Lower leg skin (tissue), 4 donors: ENCODE data around the gene SLC34A1. TPM values are rescaled to one million over a fixed set of nuclear protein-coding genes. Genes with fewer than 3 reads are reported as not detected.
"Not testable (repeated sequence)": the region's sequence is repeated elsewhere in the genome, so short reads cannot be mapped to it uniquely, and the experiment has no call there.

Experiments used
- DNase-seq, 2 donors: peaks; one replicate each; pipeline ENCODE4 v3.0.0-alpha.2; 2019; ENCODE audit warnings: low spot score in 2 of 2
- H3K4me3 ChIP-seq: fragments of 200-600 bp; sonication (generic); 2 replicates; pipeline ENCODE4 v1.5.1; 2017; ENCODE audit warnings: mild to moderate bottlenecking, low read depth; ENCODE audit not compliant: poor library complexity, severe bottlenecking
- POLR2A ChIP-seq, 2 donors: fragments of 450-650 bp; IDR thresholded peaks; one replicate each; pipeline ENCODE4 v1.6.1; 2016 to 2017; ENCODE audit warnings: antibody characterized with exemption in 2 of 2, mild to moderate bottlenecking in 1 of 2, moderate library complexity in 1 of 2
- WGBS, 2 donors: methylation state at CpG; one replicate each; pipeline ENCODE4 v1.1.5; 2018; 5-methylcytosine and 5-hydroxymethylcytosine counted together
- intact Hi-C: fragments of 100-400 bp; cut with DNase I; formaldehyde crosslinking; loops from one replicate; pipeline ENCODE4 v1.15.0; 2023; ENCODE audit warnings: low total_unique reads
- total RNA-seq, 4 donors: library from RNA; depleted of rRNA; stranded (reverse); fragments of >200 nt; gene quantifications; one replicate each; pipeline ENCODE4 v1.1.0, GENCODE V29; 2016
- TF ChIP-seq, protein P1 (sequence below), 3 donors: fragments of 450-650 bp; IDR thresholded peaks; one replicate each; pipeline ENCODE4 v1.5.1; 2016; ENCODE audit warnings: antibody characterized with exemption in 3 of 3, mild to moderate bottlenecking in 3 of 3, moderate library complexity in 2 of 3

SLC34A1 gene
- total RNA-seq, 4 donors from 2014 or later: 0.12 to 0.39 TPM; not detected in 2

DNA sequence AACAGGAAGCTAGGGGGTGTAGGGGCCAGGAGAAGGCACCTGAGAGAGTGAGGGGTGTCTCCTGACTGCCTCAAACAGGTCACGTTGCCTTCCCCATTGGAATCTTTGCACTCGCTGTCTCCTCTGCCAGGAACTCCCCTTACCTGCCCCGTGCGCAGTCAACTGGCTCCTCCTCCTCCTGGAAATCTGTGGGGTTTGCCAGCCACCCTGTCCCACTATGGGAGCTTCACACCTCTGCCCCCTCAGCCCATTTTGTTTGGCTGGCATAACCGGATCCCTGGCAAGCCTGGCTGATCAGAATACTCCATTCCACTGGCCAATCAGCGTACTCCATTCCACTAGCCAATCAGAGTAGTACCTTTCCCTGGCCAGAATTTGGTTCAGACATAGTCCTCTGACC, 10.4 kb upstream of the SLC34A1 start:
- TF ChIP-seq, protein P1, sequence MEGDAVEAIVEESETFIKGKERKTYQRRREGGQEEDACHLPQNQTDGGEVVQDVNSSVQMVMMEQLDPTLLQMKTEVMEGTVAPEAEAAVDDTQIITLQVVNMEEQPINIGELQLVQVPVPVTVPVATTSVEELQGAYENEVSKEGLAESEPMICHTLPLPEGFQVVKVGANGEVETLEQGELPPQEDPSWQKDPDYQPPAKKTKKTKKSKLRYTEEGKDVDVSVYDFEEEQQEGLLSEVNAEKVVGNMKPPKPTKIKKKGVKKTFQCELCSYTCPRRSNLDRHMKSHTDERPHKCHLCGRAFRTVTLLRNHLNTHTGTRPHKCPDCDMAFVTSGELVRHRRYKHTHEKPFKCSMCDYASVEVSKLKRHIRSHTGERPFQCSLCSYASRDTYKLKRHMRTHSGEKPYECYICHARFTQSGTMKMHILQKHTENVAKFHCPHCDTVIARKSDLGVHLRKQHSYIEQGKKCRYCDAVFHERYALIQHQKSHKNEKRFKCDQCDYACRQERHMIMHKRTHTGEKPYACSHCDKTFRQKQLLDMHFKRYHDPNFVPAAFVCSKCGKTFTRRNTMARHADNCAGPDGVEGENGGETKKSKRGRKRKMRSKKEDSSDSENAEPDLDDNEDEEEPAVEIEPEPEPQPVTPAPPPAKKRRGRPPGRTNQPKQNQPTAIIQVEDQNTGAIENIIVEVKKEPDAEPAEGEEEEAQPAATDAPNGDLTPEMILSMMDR (IDR thresholded peaks at IDR 0.05): no peak
- TF ChIP-seq POLR2A (IDR thresholded peaks at IDR 0.05): no peak
- intact Hi-C loops: no loop called here
- no peak for DNase-seq
- 24 to 39% methylated on average over 6 of the region's 6 CpGs for WGBS, 2 donors
- H3K4me3 ChIP-seq: no peak overlapping the region

DNA sequence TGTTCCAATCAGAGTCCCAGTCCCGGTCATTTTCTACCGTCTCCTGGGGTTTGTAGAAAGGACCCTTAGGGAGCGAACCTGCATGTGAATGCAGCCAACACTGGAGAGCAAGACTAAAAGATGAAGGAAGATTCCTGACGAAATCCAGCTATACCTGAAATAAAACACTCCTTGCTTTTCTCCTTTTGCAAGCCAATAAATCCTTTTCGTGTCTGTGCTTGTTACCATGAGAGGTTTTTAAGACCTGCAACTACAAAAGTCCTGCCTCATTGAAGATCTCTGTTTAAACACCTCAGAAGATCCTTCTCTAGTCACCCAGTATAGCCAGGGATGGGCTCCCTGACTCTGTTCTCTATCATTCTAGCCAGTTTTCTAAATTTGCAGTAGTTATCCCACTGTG, 10.0 kb upstream of the SLC34A1 start:
- H3K4me3 ChIP-seq: no peak overlapping the region
- TF ChIP-seq, protein P1 (IDR thresholded peaks at IDR 0.05): no peak
- TF ChIP-seq POLR2A (IDR thresholded peaks at IDR 0.05): no peak
- DNase-seq: no peak
- intact Hi-C loops: no loop called here
- 38 to 56% methylated on average over 5 of the region's 5 CpGs for WGBS, 2 donors

DNA sequence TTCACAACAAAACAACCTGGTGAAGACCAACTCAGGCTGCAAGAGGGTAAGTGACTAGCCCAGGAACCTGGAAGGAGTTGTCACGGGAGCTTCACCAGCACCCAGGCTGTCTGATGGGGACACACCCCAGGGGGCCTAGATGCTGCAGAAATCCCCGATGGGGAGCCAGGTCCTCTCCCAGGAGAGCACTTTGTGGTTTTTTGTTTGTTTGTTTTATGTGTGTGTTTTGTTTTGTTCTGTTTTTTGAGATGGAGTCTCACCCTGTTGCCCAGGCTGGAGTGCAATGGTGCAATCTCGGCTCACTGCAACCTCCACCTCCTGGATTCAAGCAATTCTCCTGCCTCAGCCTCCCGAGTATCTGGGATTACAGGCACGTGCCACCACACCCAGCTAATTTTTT, 8.7 kb upstream of the SLC34A1 start:
- H3K4me3 ChIP-seq, DNase-seq, intact Hi-C loops: not testable (repeated sequence)
- WGBS, 2 donors: 78 to 79% methylated on average over 5 of the region's 5 CpGs

DNA sequence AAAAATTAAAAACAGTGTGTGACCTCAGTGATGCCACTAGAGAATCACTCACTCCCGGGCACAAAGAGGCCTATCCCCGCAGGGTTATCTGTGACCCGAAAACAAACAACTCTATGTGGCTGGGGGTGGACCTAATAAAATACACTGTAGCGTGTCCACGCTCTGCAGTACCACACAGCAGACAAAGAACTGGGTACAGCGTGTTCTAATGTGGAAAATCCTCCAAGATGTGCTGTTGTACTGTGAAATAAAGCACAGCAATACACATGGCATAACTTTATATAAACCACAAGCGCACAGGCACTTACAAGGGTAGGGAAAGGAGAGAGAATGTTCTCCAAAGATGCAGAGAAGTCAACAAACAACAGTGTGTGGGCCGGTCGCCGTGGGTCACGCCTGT, 8.1 kb upstream of the SLC34A1 start:
- intact Hi-C loops: no loop called here
- no peak for DNase-seq
- no peak for TF ChIP-seq POLR2A (IDR thresholded peaks at IDR 0.05)
- TF ChIP-seq, protein P1 (IDR thresholded peaks at IDR 0.05): no peak
- H3K4me3 ChIP-seq: no peak overlapping the region
- WGBS, 2 donors: 82 to 83% methylated on average over 11 of the region's 11 CpGs

DNA sequence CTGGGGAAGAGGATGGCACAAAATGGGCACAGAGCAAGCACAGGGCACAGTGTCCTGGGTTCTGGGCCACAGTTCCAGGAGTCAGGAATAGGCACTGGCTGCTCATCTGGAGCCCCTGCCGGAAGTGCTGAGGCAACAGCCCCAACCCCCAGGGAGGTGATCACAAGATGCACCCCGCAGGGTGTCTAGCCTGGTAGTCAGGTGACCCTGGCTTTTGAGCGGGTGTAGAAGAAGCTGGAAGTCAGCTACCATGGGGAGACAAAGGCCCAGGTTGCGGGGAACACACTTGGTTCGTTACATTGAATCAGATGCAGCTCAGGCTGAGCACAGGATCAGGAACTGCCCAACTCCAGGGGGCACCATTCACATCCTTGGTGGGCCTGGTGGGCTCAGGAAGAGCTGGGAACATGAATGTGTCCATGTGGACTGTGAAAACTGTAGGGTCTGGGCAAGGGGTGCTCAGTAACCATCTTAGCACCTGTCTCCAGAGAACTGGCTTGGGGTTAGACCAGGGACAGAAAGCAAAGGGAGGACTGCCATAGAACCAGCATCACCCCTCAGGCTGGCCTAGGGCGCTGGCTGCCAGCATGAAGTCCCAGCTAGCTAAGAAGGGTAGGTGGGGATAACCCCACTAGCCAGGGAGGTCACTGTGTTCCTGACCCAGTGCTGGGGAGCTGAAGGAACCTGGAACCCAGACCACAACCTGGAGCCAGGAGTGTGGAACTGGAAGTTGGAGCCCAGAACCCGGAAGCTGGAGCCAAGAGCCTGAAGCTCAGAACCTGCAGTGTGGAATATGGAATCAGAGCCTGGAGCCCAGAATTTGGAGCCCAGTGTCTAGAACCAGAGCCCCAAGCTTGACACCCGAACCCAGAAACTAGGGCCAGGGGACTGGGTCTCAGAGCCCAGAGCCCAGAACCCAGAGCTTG, 6.1 kb upstream of the SLC34A1 start:
- intact Hi-C loops: no loop called here
- 85 to 86% methylated on average over 8 of the region's 8 CpGs for WGBS, 2 donors
- DNase-seq: no peak
- no peak for TF ChIP-seq POLR2A (IDR thresholded peaks at IDR 0.05)
- TF ChIP-seq, protein P1 (IDR thresholded peaks at IDR 0.05): no peak
- no peak overlapping the region for H3K4me3 ChIP-seq

DNA sequence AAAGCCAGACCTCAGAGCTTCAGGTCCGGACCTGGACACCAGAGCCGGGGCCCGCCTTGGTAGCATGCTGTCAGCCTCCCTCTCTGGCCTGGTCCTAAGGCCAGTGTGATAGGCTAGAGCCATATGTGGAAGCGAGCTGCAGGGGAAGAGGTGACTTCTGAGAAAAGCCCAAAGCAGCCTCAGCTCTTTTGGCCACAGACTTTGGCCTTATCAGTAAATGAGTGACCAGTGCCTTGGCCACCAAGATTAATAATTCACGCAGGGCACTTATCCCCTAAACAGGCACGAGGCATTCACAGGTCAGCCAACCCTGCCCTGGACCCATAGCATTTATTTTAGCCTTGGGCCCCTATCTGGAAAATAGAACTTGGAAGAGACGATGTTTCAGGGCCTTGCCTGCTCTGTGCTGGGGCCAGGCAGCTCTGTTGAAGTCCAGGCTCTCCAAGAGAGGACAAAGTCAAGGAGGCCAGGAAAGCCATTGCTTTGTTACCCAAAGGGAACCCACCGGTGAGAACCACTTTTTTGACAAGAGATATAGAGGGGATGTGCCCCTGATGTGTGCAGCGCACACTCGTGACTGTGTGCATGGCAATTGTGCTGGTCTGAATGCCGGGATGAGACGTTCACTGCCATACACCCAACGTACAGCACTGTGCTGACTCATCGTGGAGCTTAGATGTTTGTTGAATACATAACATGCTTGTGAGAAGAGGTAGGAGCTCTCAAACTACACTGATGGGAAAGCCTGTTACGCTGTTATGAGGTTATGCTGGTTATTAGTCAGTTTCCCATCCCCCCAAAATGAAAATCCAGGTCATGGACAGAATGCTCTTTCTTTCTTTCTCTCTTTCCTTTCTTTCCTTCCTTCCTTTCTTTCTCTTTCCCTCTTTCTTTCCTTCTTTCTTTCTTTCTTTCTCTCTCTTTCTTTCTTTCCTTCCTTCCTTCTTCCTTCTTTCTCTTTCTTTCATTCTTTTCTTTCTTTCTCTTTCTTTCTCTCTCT, 5.0 kb upstream of the SLC34A1 start:
- intact Hi-C loops: no loop called here
- no peak overlapping the region for H3K4me3 ChIP-seq
- TF ChIP-seq, protein P1 (IDR thresholded peaks at IDR 0.05): no peak
- no peak for TF ChIP-seq POLR2A (IDR thresholded peaks at IDR 0.05)
- WGBS, 2 donors: 67 to 73% methylated on average over 15 of the region's 15 CpGs
- DNase-seq: no peak
